GM23338 (cell line): ENCODE data around the gene RNF11.

Experiments used
- CREB1 ChIP-seq: fragments of 250-450 bp; sonication (Bioruptor Pico); IDR thresholded peaks from 2 replicates; pipeline ENCODE4 v1.5.0; 2020; ENCODE audit warnings: low read depth, mild to moderate bottlenecking, moderate library complexity
- EZH2 ChIP-seq: fragments of 200-600 bp; sonication (generic); IDR thresholded peaks from one replicate; pipeline ENCODE4 v1.8.0; 2017; ENCODE audit warnings: antibody characterized with exemption, mild to moderate bottlenecking, low read depth; ENCODE audit not compliant: unreplicated experiment
- EZH2phosphoT487 ChIP-seq: fragments of 200-600 bp; sonication (generic); IDR thresholded peaks from one replicate; pipeline ENCODE4 v1.8.1; 2018; ENCODE audit warnings: antibody characterized with exemption; ENCODE audit not compliant: unreplicated experiment
- JUNB ChIP-seq: IDR thresholded peaks from one replicate; pipeline ENCODE4 v1.6.1; 2016; ENCODE audit warnings: antibody characterized with exemption; ENCODE audit not compliant: unreplicated experiment
- NANOG ChIP-seq: IDR thresholded peaks from 2 replicates; pipeline ENCODE4 v1.6.1; 2016; ENCODE audit warnings: antibody characterized with exemption, borderline replicate concordance
- POLR2AphosphoS5 ChIP-seq: IDR thresholded peaks from 2 replicates; pipeline ENCODE4 v1.6.1; 2016; ENCODE audit warnings: antibody characterized with exemption, low read depth
- STAT1 ChIP-seq: IDR thresholded peaks from one replicate; pipeline ENCODE4 v1.6.1; 2016; ENCODE audit warnings: antibody characterized with exemption; ENCODE audit not compliant: unreplicated experiment
- ZNF114 ChIP-seq: fragments of 250-450 bp; sonication (Bioruptor Pico); IDR thresholded peaks from 2 replicates; pipeline ENCODE4 v1.5.0; 2020; ENCODE audit warnings: mild to moderate bottlenecking, moderate library complexity
- ZNF331 ChIP-seq: fragments of 250-450 bp; sonication (Bioruptor Pico); IDR thresholded peaks from 2 replicates; pipeline ENCODE4 v1.5.0; 2020; ENCODE audit warnings: low read depth, mild to moderate bottlenecking, moderate library complexity
- TF ChIP-seq, protein P1 (sequence below), 2 experiments: fragments of 200-600 bp in 1 of 2; sonication (generic) in 1 of 2; conservative IDR thresholded peaks; 2 replicates each; pipeline versions ENCODE4 v1.5.1 to v1.6.1; 2016 to 2017; ENCODE audit warnings: antibody characterized with exemption in 2 of 2, low read depth in 2 of 2, mild to moderate bottlenecking in 2 of 2, moderate library complexity in 1 of 2
- TF ChIP-seq, protein P2 (sequence below): IDR thresholded peaks from one replicate; pipeline ENCODE4 v1.6.1; 2018; ENCODE audit warnings: antibody characterized with exemption; ENCODE audit not compliant: unreplicated experiment
- TF ChIP-seq, protein P3 (sequence below): IDR thresholded peaks from 2 replicates; pipeline ENCODE4 v1.6.1; 2016; ENCODE audit warnings: antibody characterized with exemption

DNA sequence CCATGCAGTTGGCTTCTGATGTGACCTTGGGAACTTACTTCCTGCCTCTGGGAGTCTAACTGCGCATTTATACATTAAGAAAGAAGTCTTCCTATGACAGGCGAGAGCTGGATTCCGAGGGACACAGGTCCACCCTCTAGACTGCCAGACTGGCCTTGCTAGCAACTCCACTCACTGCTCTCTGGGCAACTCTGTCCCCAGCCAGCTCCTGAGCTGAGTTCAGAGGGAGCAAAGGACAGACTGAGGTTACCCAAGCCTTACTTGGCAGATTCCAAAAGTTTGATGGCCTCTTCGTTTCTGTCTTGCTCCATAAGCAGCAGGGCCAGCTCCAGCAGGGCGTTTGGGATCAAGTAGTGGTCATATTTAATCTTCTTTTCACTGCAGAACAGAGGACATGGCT, 52.5 kb downstream of the RNF11 start:
- TF ChIP-seq, protein P1, sequence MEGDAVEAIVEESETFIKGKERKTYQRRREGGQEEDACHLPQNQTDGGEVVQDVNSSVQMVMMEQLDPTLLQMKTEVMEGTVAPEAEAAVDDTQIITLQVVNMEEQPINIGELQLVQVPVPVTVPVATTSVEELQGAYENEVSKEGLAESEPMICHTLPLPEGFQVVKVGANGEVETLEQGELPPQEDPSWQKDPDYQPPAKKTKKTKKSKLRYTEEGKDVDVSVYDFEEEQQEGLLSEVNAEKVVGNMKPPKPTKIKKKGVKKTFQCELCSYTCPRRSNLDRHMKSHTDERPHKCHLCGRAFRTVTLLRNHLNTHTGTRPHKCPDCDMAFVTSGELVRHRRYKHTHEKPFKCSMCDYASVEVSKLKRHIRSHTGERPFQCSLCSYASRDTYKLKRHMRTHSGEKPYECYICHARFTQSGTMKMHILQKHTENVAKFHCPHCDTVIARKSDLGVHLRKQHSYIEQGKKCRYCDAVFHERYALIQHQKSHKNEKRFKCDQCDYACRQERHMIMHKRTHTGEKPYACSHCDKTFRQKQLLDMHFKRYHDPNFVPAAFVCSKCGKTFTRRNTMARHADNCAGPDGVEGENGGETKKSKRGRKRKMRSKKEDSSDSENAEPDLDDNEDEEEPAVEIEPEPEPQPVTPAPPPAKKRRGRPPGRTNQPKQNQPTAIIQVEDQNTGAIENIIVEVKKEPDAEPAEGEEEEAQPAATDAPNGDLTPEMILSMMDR (conservative IDR thresholded peaks at IDR 0.05; ENCODE audit: low read depth in 2 of 2) = no peak
- TF ChIP-seq ZNF114 (CRISPR knock-in tag) = no peak
- TF ChIP-seq, protein P2, sequence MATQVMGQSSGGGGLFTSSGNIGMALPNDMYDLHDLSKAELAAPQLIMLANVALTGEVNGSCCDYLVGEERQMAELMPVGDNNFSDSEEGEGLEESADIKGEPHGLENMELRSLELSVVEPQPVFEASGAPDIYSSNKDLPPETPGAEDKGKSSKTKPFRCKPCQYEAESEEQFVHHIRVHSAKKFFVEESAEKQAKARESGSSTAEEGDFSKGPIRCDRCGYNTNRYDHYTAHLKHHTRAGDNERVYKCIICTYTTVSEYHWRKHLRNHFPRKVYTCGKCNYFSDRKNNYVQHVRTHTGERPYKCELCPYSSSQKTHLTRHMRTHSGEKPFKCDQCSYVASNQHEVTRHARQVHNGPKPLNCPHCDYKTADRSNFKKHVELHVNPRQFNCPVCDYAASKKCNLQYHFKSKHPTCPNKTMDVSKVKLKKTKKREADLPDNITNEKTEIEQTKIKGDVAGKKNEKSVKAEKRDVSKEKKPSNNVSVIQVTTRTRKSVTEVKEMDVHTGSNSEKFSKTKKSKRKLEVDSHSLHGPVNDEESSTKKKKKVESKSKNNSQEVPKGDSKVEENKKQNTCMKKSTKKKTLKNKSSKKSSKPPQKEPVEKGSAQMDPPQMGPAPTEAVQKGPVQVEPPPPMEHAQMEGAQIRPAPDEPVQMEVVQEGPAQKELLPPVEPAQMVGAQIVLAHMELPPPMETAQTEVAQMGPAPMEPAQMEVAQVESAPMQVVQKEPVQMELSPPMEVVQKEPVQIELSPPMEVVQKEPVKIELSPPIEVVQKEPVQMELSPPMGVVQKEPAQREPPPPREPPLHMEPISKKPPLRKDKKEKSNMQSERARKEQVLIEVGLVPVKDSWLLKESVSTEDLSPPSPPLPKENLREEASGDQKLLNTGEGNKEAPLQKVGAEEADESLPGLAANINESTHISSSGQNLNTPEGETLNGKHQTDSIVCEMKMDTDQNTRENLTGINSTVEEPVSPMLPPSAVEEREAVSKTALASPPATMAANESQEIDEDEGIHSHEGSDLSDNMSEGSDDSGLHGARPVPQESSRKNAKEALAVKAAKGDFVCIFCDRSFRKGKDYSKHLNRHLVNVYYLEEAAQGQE = no peak
- TF ChIP-seq EZH2 = no peak
- no peak for TF ChIP-seq EZH2phosphoT487
- no peak for TF ChIP-seq POLR2AphosphoS5
- TF ChIP-seq NANOG = no peak
- TF ChIP-seq JUNB = no peak
- TF ChIP-seq, protein P3, sequence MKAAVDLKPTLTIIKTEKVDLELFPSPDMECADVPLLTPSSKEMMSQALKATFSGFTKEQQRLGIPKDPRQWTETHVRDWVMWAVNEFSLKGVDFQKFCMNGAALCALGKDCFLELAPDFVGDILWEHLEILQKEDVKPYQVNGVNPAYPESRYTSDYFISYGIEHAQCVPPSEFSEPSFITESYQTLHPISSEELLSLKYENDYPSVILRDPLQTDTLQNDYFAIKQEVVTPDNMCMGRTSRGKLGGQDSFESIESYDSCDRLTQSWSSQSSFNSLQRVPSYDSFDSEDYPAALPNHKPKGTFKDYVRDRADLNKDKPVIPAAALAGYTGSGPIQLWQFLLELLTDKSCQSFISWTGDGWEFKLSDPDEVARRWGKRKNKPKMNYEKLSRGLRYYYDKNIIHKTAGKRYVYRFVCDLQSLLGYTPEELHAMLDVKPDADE = no peak
- TF ChIP-seq STAT1 = no peak
- TF ChIP-seq CREB1 (CRISPR knock-in tag) = no peak
- TF ChIP-seq ZNF331 = no peak
